ENCODE results near the gene EIPR1. TPM values are rescaled to one million over a fixed set of nuclear protein-coding genes. Genes with fewer than 3 reads are reported as not detected.
"Not testable (repeated sequence)": the region's sequence is repeated elsewhere in the genome, so short reads cannot be mapped to it uniquely, and the experiment has no call there.

The EIPR1 gene
- total RNA-seq, 2 donors from 2014 or later: 13.5 TPM

DNA sequence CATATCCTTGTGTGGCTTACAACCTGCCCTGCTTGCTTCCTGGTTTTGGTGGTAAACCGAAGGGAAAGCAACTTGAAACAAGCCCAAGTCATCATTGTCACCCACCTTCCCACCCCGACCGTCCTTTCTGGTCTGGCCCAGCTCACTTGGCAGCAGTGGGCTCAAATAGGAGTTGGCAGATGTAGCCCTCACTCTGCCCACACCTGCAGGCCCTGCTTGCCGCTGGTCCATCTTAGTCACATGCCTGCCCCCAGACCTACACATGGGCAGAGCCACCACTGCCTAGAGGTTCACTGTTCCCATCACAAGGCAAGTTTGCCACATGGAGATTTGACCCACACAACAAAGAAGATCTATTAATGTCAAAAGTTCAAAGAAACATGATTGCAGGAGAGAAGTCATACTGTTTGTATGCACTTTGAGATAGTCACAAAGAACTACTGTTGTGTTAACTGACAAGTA lies 9.3 kb downstream of the EIPR1 start:
- no peak overlapping the region for H3K27ac ChIP-seq
- intact Hi-C loops (cut with DNase I): no loop called here
- TF ChIP-seq POLR2A (IDR thresholded peaks at IDR 0.05): no peak
- TF ChIP-seq, protein P1, sequence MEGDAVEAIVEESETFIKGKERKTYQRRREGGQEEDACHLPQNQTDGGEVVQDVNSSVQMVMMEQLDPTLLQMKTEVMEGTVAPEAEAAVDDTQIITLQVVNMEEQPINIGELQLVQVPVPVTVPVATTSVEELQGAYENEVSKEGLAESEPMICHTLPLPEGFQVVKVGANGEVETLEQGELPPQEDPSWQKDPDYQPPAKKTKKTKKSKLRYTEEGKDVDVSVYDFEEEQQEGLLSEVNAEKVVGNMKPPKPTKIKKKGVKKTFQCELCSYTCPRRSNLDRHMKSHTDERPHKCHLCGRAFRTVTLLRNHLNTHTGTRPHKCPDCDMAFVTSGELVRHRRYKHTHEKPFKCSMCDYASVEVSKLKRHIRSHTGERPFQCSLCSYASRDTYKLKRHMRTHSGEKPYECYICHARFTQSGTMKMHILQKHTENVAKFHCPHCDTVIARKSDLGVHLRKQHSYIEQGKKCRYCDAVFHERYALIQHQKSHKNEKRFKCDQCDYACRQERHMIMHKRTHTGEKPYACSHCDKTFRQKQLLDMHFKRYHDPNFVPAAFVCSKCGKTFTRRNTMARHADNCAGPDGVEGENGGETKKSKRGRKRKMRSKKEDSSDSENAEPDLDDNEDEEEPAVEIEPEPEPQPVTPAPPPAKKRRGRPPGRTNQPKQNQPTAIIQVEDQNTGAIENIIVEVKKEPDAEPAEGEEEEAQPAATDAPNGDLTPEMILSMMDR (IDR thresholded peaks at IDR 0.05): no peak
- H3K4me1 ChIP-seq: no peaks in the 10 kb centered on the region
- no peaks in the 10 kb centered on the region for H3K27me3 ChIP-seq
- DNase-seq (no peak), ATAC-seq (no peak)
- 93 to 98% methylated on average over 4 of the region's 4 CpGs for WGBS, 2 donors
- H3K9me3 ChIP-seq: no peaks in the 10 kb centered on the region
- H3K4me3 ChIP-seq: no peak overlapping the region
- H3K36me3 ChIP-seq (replicated peaks in 1 of 2; ENCODE audit: insufficient read depth in 1 of 2, low read depth in 2 of 2): no peaks in the 10 kb centered on the region

DNA sequence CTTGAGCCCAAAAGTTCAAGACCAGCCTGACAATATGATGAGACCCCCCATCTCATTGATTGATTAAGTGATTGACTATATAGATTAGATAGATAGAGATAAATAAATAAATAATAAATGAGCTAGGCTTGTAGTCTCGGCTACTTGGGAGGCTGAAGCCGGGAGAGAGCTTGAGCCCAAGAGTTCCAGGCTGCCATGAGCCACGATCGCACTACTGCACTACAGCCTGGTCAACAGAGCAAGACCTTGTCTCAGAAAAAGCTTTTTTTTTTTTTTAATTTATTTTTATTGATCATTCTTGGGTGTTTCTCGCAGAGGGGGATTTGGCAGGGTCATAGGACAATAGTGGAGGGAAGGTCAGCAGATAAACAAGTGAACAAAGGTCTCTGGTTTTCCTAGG lies 12.4 kb downstream of the EIPR1 start:
- H3K36me3 ChIP-seq (replicated peaks in 1 of 2; ENCODE audit: insufficient read depth in 1 of 2, low read depth in 2 of 2): no peaks in the 10 kb centered on the region
- H3K27me3 ChIP-seq: no peaks in the 10 kb centered on the region
- DNase-seq (no peak), ATAC-seq (no peak)
- no peak overlapping the region for H3K27ac ChIP-seq
- H3K9me3 ChIP-seq: no peaks in the 10 kb centered on the region
- no peaks in the 10 kb centered on the region for H3K4me1 ChIP-seq
- intact Hi-C loops (cut with DNase I): no loop called here
- H3K4me3 ChIP-seq: no peak overlapping the region
- TF ChIP-seq, protein P1 (IDR thresholded peaks at IDR 0.05): no peak
- 90 to 93% methylated on average over 5 of the region's 5 CpGs for WGBS, 2 donors

DNA sequence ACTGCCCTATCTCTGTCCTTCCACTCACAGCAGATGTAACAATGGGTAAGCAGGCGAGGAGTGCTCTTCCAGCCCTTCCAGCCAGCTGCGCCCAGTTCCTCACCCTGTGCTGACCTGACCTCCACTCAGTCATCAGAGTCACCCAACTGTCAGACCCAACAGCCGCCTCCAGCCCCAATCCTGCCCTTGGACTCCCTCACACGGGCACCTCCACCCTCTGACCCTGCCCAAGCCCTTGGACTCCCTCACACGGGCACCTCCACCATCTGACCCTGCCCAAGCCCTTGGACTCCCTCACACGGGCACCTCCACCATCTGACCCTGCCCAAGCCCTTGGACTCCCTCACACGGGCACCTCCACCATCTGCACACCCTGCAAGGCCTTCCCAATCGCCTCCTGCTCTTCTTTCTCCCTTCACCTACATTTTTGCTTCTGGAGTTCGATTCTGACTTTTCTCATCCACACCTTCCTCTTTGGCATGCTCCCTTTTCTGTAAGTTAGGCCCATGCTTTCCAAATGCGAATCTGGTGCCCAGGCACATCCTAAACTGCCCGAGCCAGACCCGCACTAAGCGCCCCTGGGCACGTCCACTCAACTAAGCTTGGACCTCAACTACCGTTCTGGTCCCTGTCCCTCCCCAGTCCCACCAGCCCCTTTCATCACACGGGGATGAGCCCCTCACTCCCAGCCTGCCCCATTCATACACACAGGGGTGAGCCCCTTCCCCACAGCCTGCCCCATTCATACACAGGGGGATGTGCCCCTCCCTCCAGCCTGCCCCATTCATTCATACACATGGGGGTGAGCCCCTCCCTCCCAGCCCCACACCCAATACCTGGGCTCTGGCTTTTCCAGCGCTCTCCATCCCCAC lies 15.9 kb downstream of the EIPR1 start:
- ATAC-seq (no peak), DNase-seq (no peak)
- no peak for TF ChIP-seq POLR2A (IDR thresholded peaks at IDR 0.05)
- TF ChIP-seq, protein P1 (IDR thresholded peaks at IDR 0.05): no peak
- WGBS, 2 donors: 85 to 87% methylated on average over 17 of the region's 17 CpGs
- H3K4me3 ChIP-seq: no peak overlapping the region
- no peaks in the 10 kb centered on the region for H3K9me3 ChIP-seq
- intact Hi-C loops (cut with DNase I): no loop called here
- no peaks in the 10 kb centered on the region for H3K36me3 ChIP-seq (replicated peaks in 1 of 2; ENCODE audit: insufficient read depth in 1 of 2, low read depth in 2 of 2)
- no peaks in the 10 kb centered on the region for H3K27me3 ChIP-seq
- no peak overlapping the region for H3K27ac ChIP-seq
- H3K4me1 ChIP-seq: peaks cover 11% of the 10 kb centered on the region

- TF ChIP-seq, protein P1 (IDR thresholded peaks at IDR 0.05): no peak
- TF ChIP-seq POLR2A (IDR thresholded peaks at IDR 0.05): no peak
- ATAC-seq: no peak
- no peak overlapping the region for H3K4me3 ChIP-seq
- H3K27ac ChIP-seq: peak overlapping the region in 1 of 4 donors; percentile 69
- H3K36me3 ChIP-seq (replicated peaks in 1 of 2; ENCODE audit: insufficient read depth in 1 of 2, low read depth in 2 of 2): peaks cover 0 to 4% of the 10 kb centered on the region in 2 donors
- no peak for DNase-seq
- intact Hi-C loops (cut with DNase I): no loop called here
- no peaks in the 10 kb centered on the region for H3K27me3 ChIP-seq
- H3K9me3 ChIP-seq: no peaks in the 10 kb centered on the region
- H3K4me1 ChIP-seq: peaks cover 22% of the 10 kb centered on the region
- WGBS, 2 donors: 95 to 96% methylated on average over 8 of the region's 8 CpGs
Observed at GRCh38 chr2:3357926-3358325, 19.7 kb downstream of the EIPR1 start.

- ATAC-seq; intact Hi-C loops (cut with DNase I): not testable (repeated sequence)
- 87% methylated on average over 2 of the region's 2 CpGs for WGBS, 2 donors
Observed at GRCh38 chr2:3357446-3357845, 20.2 kb downstream of the EIPR1 start.

More at GRCh38 chr2:3357446-3357845, 20.2 kb downstream of the EIPR1 start:
- H3K9me3 ChIP-seq; H3K4me3 ChIP-seq; H3K36me3 ChIP-seq (replicated peaks in 1 of 2; ENCODE audit: insufficient read depth in 1 of 2, low read depth in 2 of 2); H3K27me3 ChIP-seq; DNase-seq: not testable (repeated sequence)
- Histone ChIP-seq H3K27ac (peak overlapping the region in 2 of 4 donors; percentile 69 to 72), H3K4me1 (peaks cover 22% of the 10 kb centered on the region)
